Loucy (cell line): ENCODE measurements around the gene GPR84.

Experiments used
- H2AFZ ChIP-seq: fragments of 200-600 bp; sonication (generic); 2 replicates; pipeline ENCODE4 v1.6.0; 2016; ENCODE audit warnings: antibody characterized with exemption, mild to moderate bottlenecking, low read length, moderate library complexity
- H3F3A ChIP-seq: fragments of 200-600 bp; 2 replicates; pipeline ENCODE4 v1.6.0; 2016; ENCODE audit warnings: antibody characterized with exemption, low read depth, mild to moderate bottlenecking
- H3K27me3 ChIP-seq: fragments of 200-600 bp; sonication (generic); 2 replicates; pipeline ENCODE4 v1.6.1; 2014; ENCODE audit warnings: low read length, mild to moderate bottlenecking; ENCODE audit not compliant: insufficient read depth, poor library complexity, severe bottlenecking
- H3K36me3 ChIP-seq: fragments of 200-600 bp; sonication (generic); 2 replicates; pipeline ENCODE4 v1.6.1; 2016; ENCODE audit warnings: low read length; ENCODE audit not compliant: insufficient read depth
- H3K4me1 ChIP-seq: fragments of 200-600 bp; sonication (generic); 2 replicates; pipeline ENCODE4 v1.5.1; 2014; ENCODE audit warnings: low read length, mild to moderate bottlenecking; ENCODE audit not compliant: insufficient read depth, poor library complexity, severe bottlenecking
- H3K4me2 ChIP-seq: fragments of 200-600 bp; sonication (generic); 2 replicates; pipeline ENCODE4 v1.6.0; 2014; ENCODE audit warnings: antibody characterized with exemption, low read length, low read depth, mild to moderate bottlenecking; ENCODE audit not compliant: poor library complexity, severe bottlenecking
- H3K4me3 ChIP-seq: fragments of 200-600 bp; sonication (generic); 2 replicates; pipeline ENCODE4 v1.5.1; 2014; ENCODE audit warnings: low read length, mild to moderate bottlenecking, mixed read lengths; ENCODE audit not compliant: poor library complexity, severe bottlenecking
- H3K79me2 ChIP-seq: fragments of 200-600 bp; sonication (generic); 2 replicates; pipeline ENCODE4 v1.6.1; 2014; ENCODE audit warnings: low read length; ENCODE audit not compliant: insufficient read depth
- H3K9ac ChIP-seq: fragments of 200-600 bp; sonication (generic); 2 replicates; pipeline ENCODE4 v1.6.0; 2014; ENCODE audit warnings: mild to moderate bottlenecking, low read depth, low read length, moderate library complexity; ENCODE audit not compliant: poor library complexity, severe bottlenecking
- H3K9me2 ChIP-seq: fragments of 200-600 bp; sonication (generic); replicated peaks from 2 replicates; pipeline ENCODE4 v1.6.1; 2016; ENCODE audit warnings: low read depth, low read length, mixed read lengths
- H3K9me3 ChIP-seq: fragments of 200-600 bp; sonication (generic); 2 replicates; pipeline ENCODE4 v1.6.1; 2014; ENCODE audit warnings: mild to moderate bottlenecking, antibody characterized with exemption, low read length, low read depth; ENCODE audit not compliant: insufficient read depth
- H4K20me1 ChIP-seq: fragments of 200-600 bp; sonication (generic); 2 replicates; pipeline ENCODE4 v1.6.0; 2014; ENCODE audit warnings: antibody characterized with exemption, low read length, mild to moderate bottlenecking; ENCODE audit not compliant: insufficient read depth, poor library complexity, severe bottlenecking
- EZH2phosphoT487 ChIP-seq: fragments of 200-600 bp; IDR thresholded peaks from 2 replicates; pipeline ENCODE4 v1.6.1; 2018; ENCODE audit warnings: antibody characterized with exemption, mild to moderate bottlenecking, moderate library complexity, borderline replicate concordance
- TF ChIP-seq, protein P1 (sequence below): fragments of 200-600 bp; sonication (generic); conservative IDR thresholded peaks from 2 replicates; pipeline ENCODE4 v1.5.1; 2014; ENCODE audit warnings: mild to moderate bottlenecking, antibody characterized with exemption, low read length

GPR84 gene

DNA sequence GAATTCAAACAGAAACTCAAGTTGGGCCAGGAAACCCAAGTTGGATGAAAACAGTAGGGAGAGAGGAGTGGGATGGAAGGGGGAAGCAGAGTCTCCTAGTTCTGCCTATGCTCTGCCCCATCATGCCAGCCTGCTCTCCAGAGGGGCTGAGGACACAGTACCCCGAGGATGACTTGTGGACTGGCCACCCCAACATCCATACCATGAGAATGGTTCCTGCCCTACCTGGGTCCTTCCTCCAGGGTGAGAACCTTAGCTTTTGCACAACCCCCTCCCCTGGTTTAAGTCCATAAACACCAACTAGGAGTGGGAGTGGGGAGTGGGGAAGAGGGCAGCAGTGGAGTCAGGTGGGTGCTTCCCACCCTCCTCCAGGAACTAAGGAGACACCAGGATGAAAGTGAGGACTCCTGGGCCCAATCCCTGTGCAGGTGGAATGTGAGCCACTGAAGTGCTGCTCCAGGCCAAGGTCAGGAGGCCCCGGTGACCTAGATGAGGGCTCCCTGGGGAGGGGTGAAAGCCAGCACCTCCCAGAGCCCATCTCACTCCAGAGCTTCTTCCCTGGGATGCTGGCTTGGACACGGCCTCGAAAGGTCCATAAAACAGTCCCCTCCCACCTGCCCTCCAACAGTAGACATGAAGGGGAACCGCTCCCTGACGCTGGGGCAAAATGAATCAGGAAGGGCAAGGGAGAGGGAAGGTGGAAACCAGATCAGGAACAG lies 13.7 kb upstream of the GPR84 start:
- no peaks in the 10 kb centered on the region for H3K36me3 ChIP-seq
- H3K27me3 ChIP-seq: no peaks in the 10 kb centered on the region
- peaks cover 12% of the 10 kb centered on the region for H3K4me1 ChIP-seq
- no peaks in the 10 kb centered on the region for H3K9me2 ChIP-seq
- TF ChIP-seq EZH2phosphoT487: no peak
- TF ChIP-seq, protein P1, sequence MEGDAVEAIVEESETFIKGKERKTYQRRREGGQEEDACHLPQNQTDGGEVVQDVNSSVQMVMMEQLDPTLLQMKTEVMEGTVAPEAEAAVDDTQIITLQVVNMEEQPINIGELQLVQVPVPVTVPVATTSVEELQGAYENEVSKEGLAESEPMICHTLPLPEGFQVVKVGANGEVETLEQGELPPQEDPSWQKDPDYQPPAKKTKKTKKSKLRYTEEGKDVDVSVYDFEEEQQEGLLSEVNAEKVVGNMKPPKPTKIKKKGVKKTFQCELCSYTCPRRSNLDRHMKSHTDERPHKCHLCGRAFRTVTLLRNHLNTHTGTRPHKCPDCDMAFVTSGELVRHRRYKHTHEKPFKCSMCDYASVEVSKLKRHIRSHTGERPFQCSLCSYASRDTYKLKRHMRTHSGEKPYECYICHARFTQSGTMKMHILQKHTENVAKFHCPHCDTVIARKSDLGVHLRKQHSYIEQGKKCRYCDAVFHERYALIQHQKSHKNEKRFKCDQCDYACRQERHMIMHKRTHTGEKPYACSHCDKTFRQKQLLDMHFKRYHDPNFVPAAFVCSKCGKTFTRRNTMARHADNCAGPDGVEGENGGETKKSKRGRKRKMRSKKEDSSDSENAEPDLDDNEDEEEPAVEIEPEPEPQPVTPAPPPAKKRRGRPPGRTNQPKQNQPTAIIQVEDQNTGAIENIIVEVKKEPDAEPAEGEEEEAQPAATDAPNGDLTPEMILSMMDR: no peak
- no peak overlapping the region for H3K4me2 ChIP-seq
- no peak overlapping the region for H2AFZ ChIP-seq
- no peaks in the 10 kb centered on the region for H3K9me3 ChIP-seq
- no peaks in the 10 kb centered on the region for H3K79me2 ChIP-seq
- H3K4me3 ChIP-seq: no peak overlapping the region
- no peaks in the 10 kb centered on the region for H4K20me1 ChIP-seq
- no peaks in the 10 kb centered on the region for H3F3A ChIP-seq
- no peak overlapping the region for H3K9ac ChIP-seq

DNA sequence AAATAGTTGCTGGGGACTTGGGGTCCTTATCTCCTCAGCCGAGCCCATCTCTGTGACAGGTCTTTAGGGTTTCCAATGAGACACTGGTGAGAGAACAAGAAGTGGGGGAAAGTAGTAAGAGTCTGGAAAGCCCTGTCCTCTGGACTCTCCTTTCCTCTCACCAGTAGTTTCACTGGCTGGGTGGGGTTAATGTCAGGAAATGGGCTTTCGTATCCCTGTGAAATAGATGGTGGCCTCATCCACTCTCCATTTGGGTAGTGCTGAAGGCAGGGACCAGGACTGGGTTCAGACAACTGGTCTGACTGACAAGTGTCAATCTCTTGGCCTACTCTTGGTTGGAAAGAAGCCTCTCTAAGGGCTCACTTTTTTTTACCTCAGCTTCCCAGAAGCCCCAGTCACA lies 12.7 kb upstream of the GPR84 start:
- Histone ChIP-seq H3K36me3 (no peaks in the 10 kb centered on the region), H3F3A (no peaks in the 10 kb centered on the region), H3K4me1 (peaks cover 17% of the 10 kb centered on the region), H3K9me2 (no peaks in the 10 kb centered on the region), H3K27me3 (no peaks in the 10 kb centered on the region), H3K9ac (no peak overlapping the region), H3K4me3 (no peak overlapping the region), H3K4me2 (no peak overlapping the region), H2AFZ (no peak overlapping the region), H3K79me2 (no peaks in the 10 kb centered on the region), H4K20me1 (no peaks in the 10 kb centered on the region), H3K9me3 (no peaks in the 10 kb centered on the region)
- TF ChIP-seq, protein P1: no peak
- no peak for TF ChIP-seq EZH2phosphoT487

DNA sequence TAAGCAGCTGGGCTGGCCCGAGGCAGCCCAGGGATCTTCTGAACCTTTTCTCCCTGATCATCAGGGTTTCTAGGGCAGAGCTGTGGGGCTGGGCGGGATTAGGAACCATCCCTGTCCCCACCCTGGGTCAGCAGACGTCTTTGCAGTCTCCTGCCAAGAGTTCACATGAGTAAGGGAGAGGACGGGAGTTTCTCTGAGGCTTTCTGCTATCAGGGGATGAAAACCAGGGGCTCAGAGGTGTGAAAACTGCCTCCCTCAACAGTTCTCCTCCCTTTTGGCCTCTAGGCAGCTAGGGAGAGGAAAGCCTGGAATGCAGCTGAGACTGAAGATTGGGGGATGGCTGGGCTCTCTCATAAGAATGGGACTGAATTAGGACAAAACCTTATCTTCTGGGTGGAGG lies 12.3 kb upstream of the GPR84 start:
- H3K9ac ChIP-seq: no peak overlapping the region
- TF ChIP-seq, protein P1: no peak
- no peak for TF ChIP-seq EZH2phosphoT487
- H4K20me1 ChIP-seq: no peaks in the 10 kb centered on the region
- no peaks in the 10 kb centered on the region for H3K27me3 ChIP-seq
- peaks cover 21% of the 10 kb centered on the region for H3K4me1 ChIP-seq
- H3F3A ChIP-seq: no peaks in the 10 kb centered on the region
- no peaks in the 10 kb centered on the region for H3K9me2 ChIP-seq
- H3K4me2 ChIP-seq: no peak overlapping the region
- H3K79me2 ChIP-seq: no peaks in the 10 kb centered on the region
- no peak overlapping the region for H3K4me3 ChIP-seq
- no peaks in the 10 kb centered on the region for H3K9me3 ChIP-seq
- no peaks in the 10 kb centered on the region for H3K36me3 ChIP-seq
- H2AFZ ChIP-seq: no peak overlapping the region
